Smooth muscle cell (in vitro differentiated cells): Measurements from ENCODE around the gene PCDH9. TPM values are rescaled to one million over a fixed set of nuclear protein-coding genes. Genes with fewer than 3 reads are reported as not detected.

ENCODE experiments used
- DNase-seq: peaks from one replicate; lab custom pipeline; 2025; ENCODE audit not compliant: unreplicated experiment; lab: John Stamatoyannopoulos, UW
- H2AFZ ChIP-seq: fragments of 200-600 bp; sonication (generic); 2 replicates; pipeline ENCODE4 v1.6.0; 2016; ENCODE audit warnings: antibody characterized with exemption, low read depth, mild to moderate bottlenecking
- H3F3A ChIP-seq: fragments of 200-600 bp; sonication (generic); 2 replicates; pipeline ENCODE4 v1.6.0; 2017; ENCODE audit warnings: antibody characterized with exemption, low read depth
- H3K27ac ChIP-seq: fragments of 200-600 bp; sonication (generic); 2 replicates; pipeline ENCODE4 v1.5.1; 2016; ENCODE audit warnings: low read depth, mild to moderate bottlenecking
- H3K27me3 ChIP-seq: fragments of 200-600 bp; sonication (generic); 2 replicates; pipeline ENCODE4 v1.6.1; 2016; ENCODE audit warnings: low read depth, mild to moderate bottlenecking
- H3K36me3 ChIP-seq: fragments of 200-600 bp; sonication (generic); 2 replicates; pipeline ENCODE4 v1.5.1; 2016; ENCODE audit warnings: low read depth
- H3K4me1 ChIP-seq: fragments of 200-600 bp; sonication (generic); 2 replicates; pipeline ENCODE4 v1.5.1; 2016; ENCODE audit warnings: low read depth
- H3K4me2 ChIP-seq: fragments of 200-600 bp; sonication (generic); 2 replicates; pipeline ENCODE4 v1.6.0; 2016; ENCODE audit warnings: mild to moderate bottlenecking
- H3K4me3 ChIP-seq: fragments of 200-600 bp; sonication (generic); 2 replicates; pipeline ENCODE4 v1.5.1; 2016; ENCODE audit warnings: mild to moderate bottlenecking
- H3K79me2 ChIP-seq: fragments of 200-600 bp; sonication (generic); 2 replicates; pipeline ENCODE4 v1.6.0; 2016; ENCODE audit warnings: low read depth, mild to moderate bottlenecking
- H3K9ac ChIP-seq: fragments of 200-600 bp; sonication (generic); 2 replicates; pipeline ENCODE4 v1.6.0; 2016; ENCODE audit warnings: low read depth
- H3K9me3 ChIP-seq: fragments of 200-600 bp; sonication (generic); replicated peaks from 2 replicates; pipeline ENCODE4 v1.5.1; 2016; ENCODE audit warnings: low read depth
- H4K20me1 ChIP-seq: fragments of 200-600 bp; sonication (generic); 2 replicates; pipeline ENCODE4 v1.6.0; 2016; ENCODE audit warnings: low read depth
- CTCF ChIP-seq: fragments of 200-600 bp; sonication (generic); IDR thresholded peaks from 2 replicates; pipeline ENCODE4 v1.5.1; 2017; ENCODE audit warnings: borderline replicate concordance, mild to moderate bottlenecking, antibody characterized with exemption; ENCODE audit not compliant: insufficient read depth, poor library complexity, severe bottlenecking
- WGBS: methylation state at CpG from one replicate; pipeline ENCODE4 v1.1.7; 2016; ENCODE audit warnings: low lambda C conversion rate; 5-methylcytosine and 5-hydroxymethylcytosine counted together
- polyA plus RNA-seq: library from polyadenylated mRNA; unstranded; fragments of >200 nt; fragmentation: Nextera tagmentation; extraction: Ambion mirVana; gene quantifications from 2 replicates; pipeline ENCODE4 v1.2.1, GENCODE V29; 2016
- total RNA-seq: library from RNA; depleted of rRNA; stranded (reverse); fragments of >200 nt; gene quantifications from 2 replicates; pipeline ENCODE4 v1.2.3, GENCODE V29; 2014

PCDH9 gene
- total and polyA plus RNA-seq, 2 experiments from 2014 or later, result 0.65 to 1.9 TPM

DNA sequence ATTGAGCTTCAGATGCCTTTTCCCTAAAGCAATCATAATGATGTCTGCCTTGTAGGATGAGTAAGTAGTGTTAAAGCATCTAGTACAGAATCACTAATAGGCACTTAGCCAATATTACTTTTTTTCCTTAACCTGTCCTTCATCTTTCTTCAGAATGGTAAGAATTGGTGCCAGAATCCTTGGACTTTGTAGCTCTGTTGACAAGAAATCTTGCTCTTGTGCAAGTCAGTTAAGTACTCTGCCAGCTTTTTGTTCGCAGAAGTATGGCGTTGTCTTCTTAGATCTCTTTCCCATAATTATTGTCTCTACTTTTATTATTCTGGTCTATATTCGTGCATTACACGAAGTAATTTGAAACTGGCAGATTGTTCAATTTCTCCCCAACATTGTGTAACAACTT lies 554.5 kb downstream of the PCDH9 start:
- no peaks in the 10 kb centered on the region for H4K20me1 ChIP-seq
- no peak overlapping the region for H3K4me2 ChIP-seq
- no peak overlapping the region for H3K4me3 ChIP-seq
- no peaks in the 10 kb centered on the region for H3K27me3 ChIP-seq
- no peak overlapping the region for H3K27ac ChIP-seq
- no peak for TF ChIP-seq CTCF
- H3K4me1 ChIP-seq, result no peaks in the 10 kb centered on the region
- H3K79me2 ChIP-seq, result no peaks in the 10 kb centered on the region
- H3K36me3 ChIP-seq, result no peaks in the 10 kb centered on the region
- DNase-seq, result no peak
- H3F3A ChIP-seq, result no peaks in the 10 kb centered on the region
- no peak overlapping the region for H3K9ac ChIP-seq
- no peaks in the 10 kb centered on the region for H3K9me3 ChIP-seq
- H2AFZ ChIP-seq, result no peak overlapping the region
- 88% methylated on average over 4 of the region's 4 CpGs for WGBS

DNA sequence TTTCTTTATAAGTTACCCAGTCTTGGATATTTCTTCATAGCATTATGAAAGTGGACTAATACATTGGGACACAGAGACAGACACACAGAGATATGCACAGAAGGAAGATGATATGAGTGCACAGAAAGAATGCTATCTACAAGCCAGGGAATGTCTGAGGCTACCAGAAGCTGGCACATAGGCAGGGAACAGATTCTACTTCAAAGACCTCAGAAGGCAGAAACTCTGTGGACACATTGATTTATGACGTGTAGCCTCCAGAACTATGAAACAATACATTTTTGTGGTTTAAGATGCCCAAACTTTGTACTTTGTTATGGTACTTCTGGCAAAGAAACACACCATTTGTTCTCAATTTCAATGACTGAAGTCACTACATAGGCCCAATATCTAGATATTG lies 556.7 kb downstream of the PCDH9 start:
- Histone ChIP-seq H2AFZ (no peak overlapping the region), H3K27ac (no peak overlapping the region)

DNA sequence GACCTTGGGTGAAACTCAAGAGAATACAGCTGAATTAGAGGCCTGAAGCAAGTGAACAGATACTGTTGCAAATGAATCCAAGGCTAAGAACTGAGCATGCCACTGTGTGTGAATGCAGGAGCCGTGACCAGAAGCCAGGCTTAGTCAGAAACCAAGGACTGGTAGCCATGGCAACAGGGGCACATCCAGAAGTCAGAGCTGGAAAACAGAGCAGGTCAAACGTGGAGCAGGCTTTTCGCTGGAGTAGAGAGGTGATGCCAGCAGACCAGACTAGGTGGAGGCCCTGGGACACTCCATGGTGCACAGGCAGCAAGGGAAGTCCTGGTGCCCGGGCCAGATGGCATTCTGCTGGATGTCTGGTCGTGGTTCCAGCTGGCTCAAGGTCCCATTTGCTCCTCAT lies 564.1 kb downstream of the PCDH9 start:
- 38% methylated on average over 5 of the region's 5 CpGs for WGBS
- Histone ChIP-seq H3K79me2 (no peaks in the 10 kb centered on the region), H4K20me1 (no peaks in the 10 kb centered on the region), H3K9ac (peak overlapping the region; percentile 29), H3K9me3 (no peaks in the 10 kb centered on the region), H3K4me2 (no peak overlapping the region), H3K36me3 (no peaks in the 10 kb centered on the region), H3K27ac (peak overlapping the region; percentile 78), H3K4me3 (no peak overlapping the region), H3K4me1 (peaks cover 7% of the 10 kb centered on the region), H2AFZ (no peak overlapping the region), H3K27me3 (no peaks in the 10 kb centered on the region), H3F3A (no peaks in the 10 kb centered on the region)
- no peak for TF ChIP-seq CTCF
- DNase-seq, result peak; percentile 13

More for the DNA sequence above, 556.7 kb downstream of the PCDH9 start:
- WGBS, result 54% methylated on average over 1 of the region's 1 CpG
- Histone ChIP-seq H3K4me1 (no peaks in the 10 kb centered on the region), H3K36me3 (no peaks in the 10 kb centered on the region), H3F3A (no peaks in the 10 kb centered on the region), H3K9me3 (no peaks in the 10 kb centered on the region), H3K27me3 (no peaks in the 10 kb centered on the region), H3K9ac (no peak overlapping the region), H4K20me1 (no peaks in the 10 kb centered on the region), H3K4me3 (no peak overlapping the region), H3K4me2 (no peak overlapping the region), H3K79me2 (no peaks in the 10 kb centered on the region)
- DNase-seq, result no peak
- TF ChIP-seq CTCF, result no peak

DNA sequence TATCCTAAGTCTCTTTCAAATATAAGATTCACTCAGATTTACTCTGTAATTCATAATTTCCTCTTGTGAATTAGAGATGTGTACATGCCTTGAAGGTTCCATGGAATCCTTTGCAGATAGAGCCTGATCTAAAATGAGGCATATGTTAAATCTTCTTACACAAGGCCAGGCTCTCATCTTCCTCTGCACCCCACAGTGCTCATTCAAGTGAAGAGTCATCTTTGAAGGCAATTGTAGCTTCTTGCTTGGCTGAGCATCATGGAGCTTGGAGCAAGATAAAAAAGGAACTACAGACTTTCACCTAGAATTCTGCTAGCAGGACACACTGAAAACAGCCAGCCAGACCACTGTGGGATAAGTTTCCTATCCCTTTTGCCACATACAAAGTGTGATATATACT lies 566.4 kb downstream of the PCDH9 start:
- H4K20me1 ChIP-seq, result no peaks in the 10 kb centered on the region
- peaks cover 9% of the 10 kb centered on the region for H3F3A ChIP-seq
- DNase-seq, result no peak
- no peak overlapping the region for H3K9ac ChIP-seq
- no peak overlapping the region for H3K4me2 ChIP-seq
- H3K27ac ChIP-seq, result no peak overlapping the region
- no peak for TF ChIP-seq CTCF
- no peaks in the 10 kb centered on the region for H3K9me3 ChIP-seq
- H2AFZ ChIP-seq, result no peak overlapping the region
- H3K27me3 ChIP-seq, result no peaks in the 10 kb centered on the region
- H3K4me3 ChIP-seq, result no peak overlapping the region
- no peaks in the 10 kb centered on the region for H3K36me3 ChIP-seq
- peaks cover 18% of the 10 kb centered on the region for H3K4me1 ChIP-seq
- no peaks in the 10 kb centered on the region for H3K79me2 ChIP-seq
